Nephron progenitor cell (in vitro differentiated cells): ENCODE data around the gene TMEM178B.

Source experiments
- DNase-seq: peaks from one replicate; pipeline ENCODE4 v3.0.0; 2021
- H3K27ac Mint-ChIP-seq: 2 replicates; pipeline ENCODE4 v1.8.0; 2021; ENCODE audit warnings: mild to moderate bottlenecking, moderate library complexity, mixed read lengths
- H3K27me3 Mint-ChIP-seq: 2 replicates; pipeline ENCODE4 v1.8.0; 2021; ENCODE audit warnings: mild to moderate bottlenecking, low read depth, mixed read lengths; ENCODE audit not compliant: poor library complexity
- H3K36me3 Mint-ChIP-seq: 2 replicates; pipeline ENCODE4 v1.8.0; 2021; ENCODE audit warnings: low read depth, mixed read lengths
- H3K4me1 Mint-ChIP-seq: 2 replicates; pipeline ENCODE4 v1.8.0; 2021; ENCODE audit warnings: mixed read lengths
- H3K4me3 Mint-ChIP-seq: 2 replicates; pipeline ENCODE4 v1.8.0; 2021; ENCODE audit warnings: mild to moderate bottlenecking, moderate library complexity, mixed read lengths
- H3K9me3 Mint-ChIP-seq: 2 replicates; pipeline ENCODE4 v1.8.0; 2021; ENCODE audit warnings: mild to moderate bottlenecking, moderate library complexity, mixed read lengths
- CTCF ChIP-seq: fragments of 200-600 bp; sonication (generic); IDR thresholded peaks from 2 replicates; pipeline ENCODE4 v1.5.0; 2021; ENCODE audit warnings: antibody characterized with exemption

Gene TMEM178B

GRCh38 chr7:141349804-141350203 is 275.9 kb downstream of the TMEM178B start:
- no peak overlapping the region for H3K27ac Mint-ChIP-seq
- H3K36me3 Mint-ChIP-seq, result no peaks in the 10 kb centered on the region
- no peak for TF ChIP-seq CTCF
- DNase-seq, result no peak
- peaks cover 4% of the 10 kb centered on the region for H3K4me1 Mint-ChIP-seq
- H3K9me3 Mint-ChIP-seq, result no peaks in the 10 kb centered on the region
- H3K27me3 Mint-ChIP-seq, result peaks cover 8% of the 10 kb centered on the region
- H3K4me3 Mint-ChIP-seq, result no peak overlapping the region

GRCh38 chr7:141351175-141351574 is 277.3 kb downstream of the TMEM178B start:
- Mint-ChIP-seq H3K36me3 (no peaks in the 10 kb centered on the region), H3K9me3 (no peaks in the 10 kb centered on the region), H3K4me3 (no peak overlapping the region), H3K27ac (no peak overlapping the region), H3K4me1 (peaks cover 10% of the 10 kb centered on the region), H3K27me3 (peaks cover 8% of the 10 kb centered on the region)
- no peak for DNase-seq
- TF ChIP-seq CTCF, result no peak

DNA sequence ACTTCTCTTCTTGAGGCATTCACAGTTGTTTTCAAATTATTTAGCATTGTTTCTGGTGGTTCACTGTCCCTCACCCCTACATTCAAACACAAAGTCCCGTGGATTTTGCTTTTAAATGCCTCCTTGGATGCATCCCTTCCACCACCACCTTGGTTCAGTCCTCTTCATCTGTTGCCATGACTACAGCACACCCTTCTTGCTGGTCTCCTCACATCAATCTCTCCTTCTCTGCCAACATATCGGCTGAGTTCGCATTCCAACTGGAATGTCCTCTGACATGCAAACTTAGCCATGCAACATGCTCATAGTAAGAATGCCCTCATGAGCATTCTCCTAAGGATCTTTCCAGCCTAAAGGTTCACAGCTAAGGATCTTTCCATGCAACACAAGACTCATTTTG is 279.1 kb downstream of the TMEM178B start:
- Mint-ChIP-seq H3K36me3 (no peaks in the 10 kb centered on the region), H3K4me1 (peaks cover 10% of the 10 kb centered on the region)

DNA sequence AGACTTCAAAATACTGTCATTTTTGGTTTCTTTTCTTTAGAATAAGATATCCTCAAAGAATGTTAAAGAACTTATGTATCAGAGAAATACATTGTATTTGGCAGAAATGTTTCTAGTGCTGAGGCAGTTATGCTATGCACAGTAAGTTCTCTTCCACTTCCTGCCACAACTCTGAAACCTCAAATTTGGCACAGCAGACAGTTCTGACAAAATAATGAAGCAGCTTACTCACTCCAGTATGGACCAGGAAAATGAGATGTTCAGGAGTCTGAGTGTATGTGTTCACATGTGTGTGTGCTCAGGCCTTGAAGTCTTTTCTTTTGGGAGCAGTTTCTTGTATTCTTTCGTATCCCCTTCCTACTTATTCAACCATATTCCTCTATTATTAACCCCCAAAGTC is 280.4 kb downstream of the TMEM178B start:
- TF ChIP-seq CTCF, result no peak
- H3K27me3 Mint-ChIP-seq, result peaks cover 5% of the 10 kb centered on the region
- no peaks in the 10 kb centered on the region for H3K36me3 Mint-ChIP-seq
- peaks cover 10% of the 10 kb centered on the region for H3K4me1 Mint-ChIP-seq
- no peak overlapping the region for H3K27ac Mint-ChIP-seq
- H3K4me3 Mint-ChIP-seq, result no peak overlapping the region
- no peak for DNase-seq
- H3K9me3 Mint-ChIP-seq, result no peaks in the 10 kb centered on the region

More for the DNA sequence above, 279.1 kb downstream of the TMEM178B start:
- DNase-seq, result no peak
- TF ChIP-seq CTCF, result no peak
- no peaks in the 10 kb centered on the region for H3K9me3 Mint-ChIP-seq
- H3K27me3 Mint-ChIP-seq, result peaks cover 5% of the 10 kb centered on the region
- no peak overlapping the region for H3K27ac Mint-ChIP-seq
- no peak overlapping the region for H3K4me3 Mint-ChIP-seq

GRCh38 chr7:141355032-141355431 is 281.2 kb downstream of the TMEM178B start:
- no peak for DNase-seq
- no peaks in the 10 kb centered on the region for H3K36me3 Mint-ChIP-seq
- no peak overlapping the region for H3K27ac Mint-ChIP-seq
- H3K9me3 Mint-ChIP-seq, result no peaks in the 10 kb centered on the region
- peaks cover 2% of the 10 kb centered on the region for H3K27me3 Mint-ChIP-seq
- no peak for TF ChIP-seq CTCF
- H3K4me3 Mint-ChIP-seq, result no peak overlapping the region
- H3K4me1 Mint-ChIP-seq, result peaks cover 10% of the 10 kb centered on the region

DNA sequence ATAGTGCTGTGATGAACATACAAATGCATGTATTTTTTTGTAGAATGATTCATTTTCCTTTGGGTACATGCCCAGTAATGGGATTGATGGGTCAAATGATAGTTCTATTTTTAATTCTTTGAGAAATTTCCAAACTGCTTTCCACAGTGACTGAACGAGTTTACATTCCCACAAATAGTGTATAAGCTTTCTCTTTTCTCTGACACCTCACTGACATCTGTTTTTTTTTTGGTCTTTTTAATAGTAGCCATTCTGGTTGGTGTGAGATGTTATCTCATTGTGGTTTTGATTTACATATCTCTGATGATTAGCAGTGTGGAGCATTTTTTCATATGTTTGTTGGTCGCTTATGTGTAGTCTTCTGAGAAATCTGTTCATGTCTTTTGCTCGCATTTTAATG is 282.3 kb downstream of the TMEM178B start:
- Mint-ChIP-seq H3K9me3 (no peaks in the 10 kb centered on the region), H3K27ac (no peak overlapping the region), H3K4me3 (no peak overlapping the region), H3K36me3 (no peaks in the 10 kb centered on the region), H3K27me3 (peaks cover 4% of the 10 kb centered on the region), H3K4me1 (peaks cover 17% of the 10 kb centered on the region)
- no peak for DNase-seq
- no peak for TF ChIP-seq CTCF
